HG03159 (cell line): ENCODE data around the gene KNDC1.
A peak's percentile ranks its signal among the peaks of the same experiment; 100 is the strongest.
"Not testable (repeated sequence)": the region's sequence is repeated elsewhere in the genome, so short reads cannot be mapped to it uniquely, and the experiment has no call there.

ENCODE experiments used
- ATAC-seq: cut with Tn5 transposase; IDR thresholded peaks from one replicate; pipeline ENCODE4 v1.9.1; 2021; ENCODE audit warnings: mild to moderate bottlenecking, moderate library complexity; ENCODE audit not compliant: unreplicated experiment

Gene KNDC1

DNA sequence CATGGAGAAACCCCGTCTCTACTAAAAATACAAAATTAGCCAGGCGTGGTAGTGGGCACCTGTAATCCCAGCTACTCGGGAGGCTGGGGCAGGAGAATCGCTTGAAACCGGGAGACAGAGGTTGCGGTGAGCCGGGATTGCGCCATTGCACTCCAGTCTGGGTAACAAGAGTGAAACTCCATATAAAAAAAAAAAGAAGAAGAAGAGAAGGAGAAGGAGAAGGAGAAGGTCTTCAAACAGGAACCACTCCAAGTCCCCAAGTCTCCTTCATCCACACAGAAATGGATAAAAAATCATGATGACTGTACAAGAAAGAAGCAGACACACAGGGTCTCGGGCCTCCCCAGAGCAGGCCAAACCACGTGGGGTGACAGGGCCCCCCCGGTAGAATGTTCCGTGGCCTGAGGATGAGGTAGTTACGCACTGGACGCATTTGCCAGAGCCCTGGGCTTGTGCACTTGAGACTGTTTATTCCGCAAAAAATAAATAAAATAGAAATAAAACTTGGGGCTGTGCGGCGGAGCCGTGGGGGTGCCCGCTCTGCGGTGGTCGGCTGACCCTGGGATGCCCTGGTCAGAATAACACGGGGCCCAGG lies 93.4 kb downstream of the KNDC1 start:
- no peak for ATAC-seq

- ATAC-seq, result no peak
Observed at GRCh38 chr10:133254421-133255120, 94.6 kb downstream of the KNDC1 start.

GRCh38 chr10:133255323-133255722 lies 95.3 kb downstream of the KNDC1 start:
- ATAC-seq, result no peak

DNA sequence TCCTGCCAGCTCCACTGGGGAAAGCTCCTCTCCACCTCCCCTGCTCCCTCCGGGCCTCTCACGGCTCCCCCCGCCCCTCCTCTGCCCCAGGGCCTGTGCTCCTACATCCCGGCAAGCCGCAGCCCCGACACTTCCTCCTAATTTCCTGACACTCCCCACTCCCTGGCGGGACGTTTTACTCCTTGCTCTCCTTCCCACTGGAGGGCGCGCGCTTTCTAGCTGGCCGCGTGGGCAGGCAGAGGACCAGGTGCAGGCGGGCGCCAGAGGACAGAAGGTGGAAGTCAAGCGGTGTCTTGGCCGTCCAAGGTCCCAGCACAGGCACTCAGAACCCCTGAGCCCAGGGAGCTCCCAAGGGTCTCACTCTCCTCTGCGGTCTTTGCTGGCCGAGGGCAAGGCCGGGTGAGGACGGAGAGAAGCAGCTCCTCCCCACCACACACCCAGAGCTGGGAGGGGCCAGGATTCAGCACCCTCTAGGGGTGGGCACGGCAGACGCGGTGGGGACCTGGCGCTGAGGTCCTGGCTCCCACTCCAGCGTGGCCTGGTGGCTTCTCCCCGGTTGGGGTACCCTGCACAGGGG lies 97.6 kb downstream of the KNDC1 start:
- no peak for ATAC-seq

GRCh38 chr10:133258066-133258817 lies 98.2 kb downstream of the KNDC1 start:
- ATAC-seq, result no peak

GRCh38 chr10:133258818-133259601 lies 99.0 kb downstream of the KNDC1 start:
- ATAC-seq, result no peak

DNA sequence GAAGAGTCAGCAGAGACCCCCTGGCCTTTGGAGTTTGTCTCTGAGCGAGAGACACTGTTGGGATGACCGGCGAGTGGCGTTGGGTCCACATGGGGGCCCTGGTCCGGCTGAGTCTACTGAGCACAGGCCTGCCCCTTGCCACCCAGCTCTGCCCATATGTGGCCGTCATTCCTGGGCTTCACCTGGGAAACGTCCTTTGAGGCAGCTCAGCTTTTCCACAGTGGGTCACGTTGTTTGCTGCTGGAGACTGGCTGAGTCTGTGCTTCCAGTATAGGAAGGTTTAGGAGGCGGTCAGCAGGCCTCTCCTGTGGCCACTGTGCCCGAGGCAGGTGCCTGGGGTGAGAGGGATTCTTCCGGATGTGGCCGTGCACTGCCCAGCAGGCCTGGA lies 99.6 kb downstream of the KNDC1 start:
- ATAC-seq, result no peak

GRCh38 chr10:133260895-133261725 lies 101.1 kb downstream of the KNDC1 start:
- ATAC-seq, result peak; percentile 42

GRCh38 chr10:133261726-133262325 lies 101.8 kb downstream of the KNDC1 start:
- ATAC-seq, result peak; percentile 56

- ATAC-seq, result no peak
Observed at GRCh38 chr10:133262696-133263095, 102.7 kb downstream of the KNDC1 start.

- ATAC-seq, result no peak
Observed at GRCh38 chr10:133263674-133264073, 103.7 kb downstream of the KNDC1 start.

- no peak for ATAC-seq
Observed at GRCh38 chr10:133264461-133264860, 104.4 kb downstream of the KNDC1 start.

DNA sequence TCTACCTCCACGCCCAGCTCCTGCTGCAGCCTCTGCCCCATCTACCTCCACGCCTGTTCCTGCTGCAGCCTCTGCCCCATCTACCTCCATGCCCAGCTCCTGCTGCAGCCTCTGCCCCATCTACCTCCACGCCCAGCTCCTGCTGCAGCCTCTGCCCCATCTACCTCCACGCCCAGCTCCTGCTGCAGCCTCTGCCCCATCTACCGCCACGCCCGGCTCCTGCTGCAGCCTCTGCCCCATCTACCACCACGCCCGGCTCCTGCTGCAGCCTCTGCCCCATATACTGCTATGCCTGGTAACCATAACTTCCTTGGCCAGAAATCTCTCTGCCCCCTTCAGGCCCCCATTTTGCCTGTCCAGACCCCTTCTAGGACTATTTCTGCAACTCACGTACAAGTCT lies 105.0 kb downstream of the KNDC1 start:
- not testable (repeated sequence) for ATAC-seq

DNA sequence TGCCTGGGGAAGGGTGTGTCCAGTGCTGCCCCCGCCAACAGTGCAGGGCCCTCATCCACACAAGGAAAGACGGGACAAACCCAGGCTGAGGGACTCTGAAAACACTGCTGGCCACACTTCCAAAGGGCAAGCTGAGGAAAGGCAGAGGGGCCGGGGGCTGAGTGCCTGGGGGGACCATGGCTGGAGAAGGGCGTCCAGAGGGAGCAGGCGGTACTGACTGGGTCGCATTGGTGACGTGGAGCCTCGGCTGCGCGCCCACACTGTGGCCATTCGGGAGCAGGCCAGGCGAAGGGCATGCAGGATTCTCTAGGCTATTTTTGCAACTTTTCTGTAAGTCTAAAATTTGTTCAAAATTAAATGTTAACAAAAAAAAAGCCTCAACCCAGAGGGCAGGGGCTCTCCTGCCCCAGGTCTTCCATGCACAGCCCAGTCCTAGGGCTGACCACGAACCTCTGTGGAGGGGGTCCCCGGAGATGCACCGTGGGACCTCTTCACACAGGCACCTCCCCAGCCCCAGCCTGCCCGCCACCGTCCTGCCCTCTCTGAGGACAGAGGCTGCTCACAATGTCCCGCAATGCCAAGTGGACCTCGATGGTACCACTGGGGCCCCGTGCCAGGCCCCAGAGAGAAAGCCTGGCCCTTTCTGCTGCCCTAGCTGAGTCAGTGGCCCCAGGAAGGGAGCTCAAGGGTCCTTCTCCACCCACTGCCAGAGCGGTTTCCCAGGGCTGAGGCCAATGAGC lies 106.2 kb downstream of the KNDC1 start:
- no peak for ATAC-seq

DNA sequence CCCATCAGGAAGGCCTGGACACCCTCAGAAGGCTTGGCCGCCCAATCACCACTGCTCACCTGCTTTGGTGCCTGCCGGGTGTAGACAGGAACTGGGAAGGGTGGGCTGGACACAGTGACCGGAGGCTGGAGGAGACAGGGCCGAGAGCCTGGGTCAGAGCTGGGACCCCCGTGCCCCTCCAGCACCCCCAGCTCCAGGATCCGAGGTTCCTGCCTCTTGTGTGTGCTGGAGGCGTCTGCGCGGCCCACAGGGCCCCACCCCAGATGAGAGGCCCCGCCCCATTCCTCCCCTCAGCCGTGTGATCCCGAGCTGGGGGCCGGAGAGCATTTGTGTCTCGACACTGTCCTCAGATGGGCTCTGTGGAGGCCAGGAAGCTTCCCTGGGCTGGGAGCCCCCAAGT lies 107.3 kb downstream of the KNDC1 start:
- no peak for ATAC-seq

DNA sequence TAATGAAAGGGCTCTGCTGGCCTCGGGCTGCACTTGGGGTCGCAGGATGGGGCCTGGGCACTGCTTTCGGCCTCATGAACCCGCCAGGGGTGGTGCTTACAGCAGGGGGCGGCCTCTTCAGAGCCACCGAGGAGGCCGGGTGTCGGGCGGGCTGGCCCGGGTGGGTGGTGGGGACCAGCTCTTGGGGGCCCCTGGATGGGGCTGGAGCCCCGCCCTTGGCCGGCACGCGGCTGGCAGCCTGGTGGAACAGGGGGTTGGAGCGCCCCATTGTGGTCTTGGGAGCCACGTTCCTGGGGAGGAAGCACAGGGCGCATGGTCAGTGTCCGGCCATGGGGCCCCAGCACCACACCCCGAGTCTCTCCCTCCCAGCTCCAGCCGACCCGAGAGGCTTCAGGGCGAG lies 107.8 kb downstream of the KNDC1 start:
- no peak for ATAC-seq

DNA sequence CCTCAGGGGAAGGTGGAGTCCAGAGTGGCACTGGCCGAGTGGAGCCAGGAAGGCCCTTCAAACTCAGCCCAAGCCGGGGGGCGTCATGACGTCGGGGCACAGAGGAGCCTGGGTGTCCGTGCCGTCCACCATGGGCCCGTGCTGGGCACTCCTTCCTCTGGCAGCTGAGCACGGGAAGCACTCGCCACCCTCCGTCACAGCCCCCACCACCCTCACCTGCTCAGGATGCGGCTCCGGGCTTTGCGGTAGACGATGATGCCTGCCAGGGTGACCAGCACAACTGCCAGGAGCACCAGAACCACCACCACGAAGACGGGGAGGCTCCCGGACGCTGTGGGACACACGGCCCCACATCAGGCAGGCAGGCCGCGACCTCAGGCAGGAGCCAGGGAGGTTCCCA lies 108.5 kb downstream of the KNDC1 start:
- ATAC-seq, result no peak

DNA sequence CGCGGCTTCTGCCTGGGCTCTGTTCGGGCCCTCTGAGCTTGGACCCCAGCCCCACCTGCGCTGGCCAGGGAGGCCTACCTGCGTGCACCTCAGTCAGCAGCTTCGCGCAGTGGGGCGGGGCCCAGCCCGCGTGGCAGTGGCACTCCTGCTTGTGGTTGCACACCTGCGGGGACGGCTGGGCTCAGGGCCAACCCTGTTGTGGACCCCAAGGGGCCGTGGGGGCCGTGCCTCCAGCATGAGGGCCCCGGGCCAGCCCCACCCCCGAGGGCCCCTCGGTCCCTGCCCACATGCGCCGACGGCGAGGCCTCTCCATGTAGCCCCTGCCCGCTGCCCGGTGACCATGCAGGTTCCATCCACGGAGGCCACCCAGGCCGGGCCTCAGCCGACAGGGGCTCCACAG lies 109.3 kb downstream of the KNDC1 start:
- no peak for ATAC-seq

DNA sequence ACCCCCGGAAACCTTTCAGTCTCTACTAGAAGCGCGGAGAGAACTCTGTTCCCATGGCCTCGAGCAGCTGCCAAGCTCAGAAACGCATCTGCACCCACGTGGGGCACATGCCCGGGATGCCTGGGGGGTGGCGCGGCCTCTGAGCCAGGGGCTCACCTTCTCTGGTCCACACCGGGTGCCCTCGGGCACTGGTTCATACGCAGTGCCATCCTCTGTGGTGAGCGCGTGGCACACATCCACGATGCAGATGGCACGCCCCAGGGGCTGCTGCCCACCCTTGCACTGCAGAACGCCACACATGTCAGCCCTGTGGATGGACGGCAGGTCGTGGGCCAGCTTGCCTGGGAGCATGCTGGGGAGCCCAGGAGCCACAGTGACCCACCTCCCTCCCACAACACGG lies 110.2 kb downstream of the KNDC1 start:
- ATAC-seq, result no peak
